ENCODE results near the gene DCUN1D3.

GRCh38 chr16:20847550-20847949 lies 52.6 kb downstream of the DCUN1D3 start:
- TF ChIP-seq POLR2A (IDR thresholded peaks at IDR 0.05) = no peak
- no peak for TF ChIP-seq CTCF (IDR thresholded peaks at IDR 0.05)

Measured in body of pancreas (tissue), 4 donors.